Panc1 (cell line): Measurements from ENCODE around the gene GRM4. TPM values are rescaled to one million over a fixed set of nuclear protein-coding genes. Genes with fewer than 3 reads are reported as not detected.

ENCODE experiments used
- ATAC-seq: fragments of 200-7000 bp; cut with Tn5 transposase; 2 replicates; pipeline ENCODE4 v1.9.1; 2020; ENCODE audit warnings: mild to moderate bottlenecking, moderate library complexity
- BruUV-seq: library from RNA; stranded (reverse); fragments of 400-500 nt; replicated peaks from 2 replicates; lab custom pipeline; 2021; lab: Mats Ljungman, UMichigan
- CTCF ChIA-PET: fragments of 300-600 bp; sonication (Branson Sonifier 250); formaldehyde crosslinking; loops from one replicate; lab custom pipeline; 2022; ENCODE audit warnings: antibody characterized with exemption; lab: Charles Lee
- POLR2A ChIA-PET: fragments of 300-600 bp; sonication (Branson Sonifier 250); formaldehyde crosslinking; loops from one replicate; lab custom pipeline; 2022; ENCODE audit warnings: antibody characterized with exemption; lab: Charles Lee
- DNase-seq: peaks from one replicate; pipeline ENCODE4 v3.0.0-alpha.2; 2010; ENCODE audit warnings: low read depth, low spot score
- H3K27ac ChIP-seq: 2 replicates; pipeline ENCODE4 v1.5.1; 2011; ENCODE audit warnings: mild to moderate bottlenecking, low read length, inconsistent platforms
- H3K27me3 ChIP-seq: fragments of 200-500 bp; sonication (Bioruptor generic); 2 replicates; pipeline ENCODE4 v1.6.0; 2014; ENCODE audit warnings: low read length, inconsistent platforms; ENCODE audit not compliant: control insufficient read depth, insufficient read depth
- H3K36me3 ChIP-seq: fragments of 200-500 bp; sonication (Bioruptor generic); 2 replicates; pipeline ENCODE4 v1.5.1; 2014; ENCODE audit warnings: inconsistent platforms, mild to moderate bottlenecking, low read length, moderate library complexity; ENCODE audit not compliant: control insufficient read depth, insufficient read depth
- H3K4me1 ChIP-seq: 2 replicates; pipeline ENCODE4 v1.5.1; 2011; ENCODE audit warnings: inconsistent platforms, mild to moderate bottlenecking, low read length, moderate library complexity; ENCODE audit not compliant: control insufficient read depth, insufficient read depth
- H3K4me3 ChIP-seq, 2 experiments: 2 replicates each; pipeline ENCODE4 v1.5.1; 2011 to 2012; ENCODE audit warnings: low read depth in 2 of 2, low read length in 2 of 2, mild to moderate bottlenecking in 2 of 2, inconsistent platforms in 1 of 2, moderate library complexity in 1 of 2
- H3K9me3 ChIP-seq: fragments of 200-500 bp; sonication (Bioruptor generic); 2 replicates; pipeline ENCODE4 v1.5.1; 2014; ENCODE audit warnings: low read depth, mild to moderate bottlenecking, inconsistent platforms, low read length, moderate library complexity; ENCODE audit not compliant: control insufficient read depth, insufficient read depth
- POLR2AphosphoS5 ChIP-seq: IDR thresholded peaks from 2 replicates; pipeline ENCODE4 v1.6.1; 2012; ENCODE audit warnings: mild to moderate bottlenecking, low read depth, low read length, moderate library complexity
- SIN3A ChIP-seq: IDR thresholded peaks from 2 replicates; pipeline ENCODE4 v1.6.1; 2012; ENCODE audit warnings: low read depth, mild to moderate bottlenecking, low read length, moderate library complexity, borderline replicate concordance; ENCODE audit not compliant: insufficient read depth
- TCF7L2 ChIP-seq: IDR thresholded peaks from 2 replicates; pipeline ENCODE4 v1.6.1; 2011; ENCODE audit warnings: mild to moderate bottlenecking, low read depth, low read length, inconsistent platforms
- in situ Hi-C: cut with HindIII; loops from 2 replicates; pipeline ENCODE4 v1.10.0; 2016; ENCODE audit warnings: low sequenced_read_pairs, low pct_unique_long_range_greater_than_20kb
- intact Hi-C: fragments of 100-400 bp; cut with micrococcal nuclease; formaldehyde crosslinking; loops from one replicate; pipeline ENCODE4 v1.10.0; 2022; ENCODE audit not compliant: unreplicated experiment
- total RNA-seq: library from RNA; stranded (reverse); gene quantifications from one replicate; pipeline ENCODE4 v1.2.1, GENCODE V29; 2021; ENCODE audit not compliant: unreplicated experiment
- TF ChIP-seq, protein P1 (sequence below), 2 experiments: IDR thresholded peaks; 2 replicates each; pipeline ENCODE4 v1.6.1; 2011 to 2012; ENCODE audit warnings: low read depth in 2 of 2, control low read depth in 1 of 2, low read length in 1 of 2, mild to moderate bottlenecking in 1 of 2, moderate library complexity in 1 of 2; ENCODE audit not compliant: insufficient read depth in 1 of 2
- TF ChIP-seq, protein P2 (sequence below): fragments of 450-650 bp; IDR thresholded peaks from 2 replicates; pipeline ENCODE4 v1.5.1; 2017; ENCODE audit warnings: mild to moderate bottlenecking

Gene GRM4
- total RNA-seq, 1 experiment from 2014 or later = 1.3 TPM

DNA sequence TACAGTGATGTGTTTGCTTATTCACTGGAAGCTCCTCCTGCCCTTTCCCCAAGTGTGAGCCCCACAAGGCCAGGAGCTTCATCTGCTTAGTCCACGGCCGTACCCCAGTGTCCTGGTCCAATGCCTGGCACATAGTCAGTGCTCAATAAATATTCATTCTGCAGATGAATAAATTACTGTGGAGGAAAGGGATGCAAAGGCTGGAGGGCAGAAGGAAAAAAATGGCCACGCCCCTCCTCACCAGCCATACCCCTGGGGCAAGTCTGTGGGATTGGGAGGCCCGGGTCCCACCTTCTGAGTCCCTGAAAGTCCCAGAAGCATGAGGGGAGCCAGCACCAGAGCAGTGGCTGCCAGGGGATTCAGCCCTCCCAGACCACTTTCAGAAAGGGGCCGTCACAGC, 65.5 kb downstream of the GRM4 start:
- no peak overlapping the region for H3K4me3 ChIP-seq
- DNase-seq (no peak), ATAC-seq (no peak)
- no peak overlapping the region for H3K27ac ChIP-seq
- H3K27me3 ChIP-seq = no peaks in the 10 kb centered on the region
- in situ Hi-C loops = no loop called here
- no peaks in the 10 kb centered on the region for H3K36me3 ChIP-seq
- POLR2A ChIA-PET = interaction anchor here (0.5 kb wide), 1 partner anchor 297 kb away, joined by 9 read pairs; no protein-coding TSS in a partner anchor
- TF ChIP-seq TCF7L2 (no peak), SIN3A (no peak), POLR2AphosphoS5 (no peak)
- TF ChIP-seq, protein P1, sequence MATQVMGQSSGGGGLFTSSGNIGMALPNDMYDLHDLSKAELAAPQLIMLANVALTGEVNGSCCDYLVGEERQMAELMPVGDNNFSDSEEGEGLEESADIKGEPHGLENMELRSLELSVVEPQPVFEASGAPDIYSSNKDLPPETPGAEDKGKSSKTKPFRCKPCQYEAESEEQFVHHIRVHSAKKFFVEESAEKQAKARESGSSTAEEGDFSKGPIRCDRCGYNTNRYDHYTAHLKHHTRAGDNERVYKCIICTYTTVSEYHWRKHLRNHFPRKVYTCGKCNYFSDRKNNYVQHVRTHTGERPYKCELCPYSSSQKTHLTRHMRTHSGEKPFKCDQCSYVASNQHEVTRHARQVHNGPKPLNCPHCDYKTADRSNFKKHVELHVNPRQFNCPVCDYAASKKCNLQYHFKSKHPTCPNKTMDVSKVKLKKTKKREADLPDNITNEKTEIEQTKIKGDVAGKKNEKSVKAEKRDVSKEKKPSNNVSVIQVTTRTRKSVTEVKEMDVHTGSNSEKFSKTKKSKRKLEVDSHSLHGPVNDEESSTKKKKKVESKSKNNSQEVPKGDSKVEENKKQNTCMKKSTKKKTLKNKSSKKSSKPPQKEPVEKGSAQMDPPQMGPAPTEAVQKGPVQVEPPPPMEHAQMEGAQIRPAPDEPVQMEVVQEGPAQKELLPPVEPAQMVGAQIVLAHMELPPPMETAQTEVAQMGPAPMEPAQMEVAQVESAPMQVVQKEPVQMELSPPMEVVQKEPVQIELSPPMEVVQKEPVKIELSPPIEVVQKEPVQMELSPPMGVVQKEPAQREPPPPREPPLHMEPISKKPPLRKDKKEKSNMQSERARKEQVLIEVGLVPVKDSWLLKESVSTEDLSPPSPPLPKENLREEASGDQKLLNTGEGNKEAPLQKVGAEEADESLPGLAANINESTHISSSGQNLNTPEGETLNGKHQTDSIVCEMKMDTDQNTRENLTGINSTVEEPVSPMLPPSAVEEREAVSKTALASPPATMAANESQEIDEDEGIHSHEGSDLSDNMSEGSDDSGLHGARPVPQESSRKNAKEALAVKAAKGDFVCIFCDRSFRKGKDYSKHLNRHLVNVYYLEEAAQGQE (IDR thresholded peaks at IDR 0.05; ENCODE audit: insufficient read depth in 1 of 2, low read depth in 2 of 2, low read length in 1 of 2) = no peak
- TF ChIP-seq, protein P2, sequence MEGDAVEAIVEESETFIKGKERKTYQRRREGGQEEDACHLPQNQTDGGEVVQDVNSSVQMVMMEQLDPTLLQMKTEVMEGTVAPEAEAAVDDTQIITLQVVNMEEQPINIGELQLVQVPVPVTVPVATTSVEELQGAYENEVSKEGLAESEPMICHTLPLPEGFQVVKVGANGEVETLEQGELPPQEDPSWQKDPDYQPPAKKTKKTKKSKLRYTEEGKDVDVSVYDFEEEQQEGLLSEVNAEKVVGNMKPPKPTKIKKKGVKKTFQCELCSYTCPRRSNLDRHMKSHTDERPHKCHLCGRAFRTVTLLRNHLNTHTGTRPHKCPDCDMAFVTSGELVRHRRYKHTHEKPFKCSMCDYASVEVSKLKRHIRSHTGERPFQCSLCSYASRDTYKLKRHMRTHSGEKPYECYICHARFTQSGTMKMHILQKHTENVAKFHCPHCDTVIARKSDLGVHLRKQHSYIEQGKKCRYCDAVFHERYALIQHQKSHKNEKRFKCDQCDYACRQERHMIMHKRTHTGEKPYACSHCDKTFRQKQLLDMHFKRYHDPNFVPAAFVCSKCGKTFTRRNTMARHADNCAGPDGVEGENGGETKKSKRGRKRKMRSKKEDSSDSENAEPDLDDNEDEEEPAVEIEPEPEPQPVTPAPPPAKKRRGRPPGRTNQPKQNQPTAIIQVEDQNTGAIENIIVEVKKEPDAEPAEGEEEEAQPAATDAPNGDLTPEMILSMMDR = no peak
- intact Hi-C loops = no loop called here
- CTCF ChIA-PET = no interaction called here
- no peaks in the 10 kb centered on the region for H3K4me1 ChIP-seq
- no TSS peak for BruUV-seq
- no peaks in the 10 kb centered on the region for H3K9me3 ChIP-seq

DNA sequence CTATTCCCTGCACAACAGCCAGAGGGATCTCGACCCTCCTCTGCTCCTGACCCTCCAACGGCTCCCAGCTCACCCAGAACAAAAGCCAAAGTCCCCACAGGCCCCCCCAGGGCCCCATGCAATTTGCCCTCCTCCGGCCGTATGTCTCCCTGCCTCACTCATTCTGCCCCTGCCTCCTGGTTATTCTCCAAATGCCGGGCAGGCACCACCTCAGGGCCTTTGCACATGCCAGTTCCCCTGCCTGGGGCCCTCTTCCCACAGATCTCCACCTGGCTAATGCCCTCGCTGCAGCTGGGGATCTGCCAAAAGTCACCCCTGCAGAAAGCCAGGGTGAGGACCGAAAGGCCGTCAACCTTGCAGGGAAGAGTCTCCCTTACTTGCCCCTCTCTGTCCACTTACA, 66.0 kb downstream of the GRM4 start:
- Histone ChIP-seq H3K9me3 (no peaks in the 10 kb centered on the region), H3K27ac (no peak overlapping the region), H3K4me1 (no peaks in the 10 kb centered on the region), H3K4me3 (no peak overlapping the region), H3K36me3 (no peaks in the 10 kb centered on the region), H3K27me3 (no peaks in the 10 kb centered on the region)
- BruUV-seq = no TSS peak
- CTCF ChIA-PET = no interaction called here
- ATAC-seq = no peak
- intact Hi-C loops = no loop called here
- in situ Hi-C loops = no loop called here
- POLR2A ChIA-PET = no interaction called here
- TF ChIP-seq, protein P1 (IDR thresholded peaks at IDR 0.05; ENCODE audit: insufficient read depth in 1 of 2, low read depth in 2 of 2, low read length in 1 of 2) = no peak
- no peak for TF ChIP-seq POLR2AphosphoS5
- TF ChIP-seq, protein P2 = no peak
- no peak for TF ChIP-seq TCF7L2
- no peak for DNase-seq
